ENCODE measurements around the gene ZNF26.
"Not testable (repeated sequence)": the region's sequence is repeated elsewhere in the genome, so short reads cannot be mapped to it uniquely, and the experiment has no call there.

ZNF26 gene

DNA sequence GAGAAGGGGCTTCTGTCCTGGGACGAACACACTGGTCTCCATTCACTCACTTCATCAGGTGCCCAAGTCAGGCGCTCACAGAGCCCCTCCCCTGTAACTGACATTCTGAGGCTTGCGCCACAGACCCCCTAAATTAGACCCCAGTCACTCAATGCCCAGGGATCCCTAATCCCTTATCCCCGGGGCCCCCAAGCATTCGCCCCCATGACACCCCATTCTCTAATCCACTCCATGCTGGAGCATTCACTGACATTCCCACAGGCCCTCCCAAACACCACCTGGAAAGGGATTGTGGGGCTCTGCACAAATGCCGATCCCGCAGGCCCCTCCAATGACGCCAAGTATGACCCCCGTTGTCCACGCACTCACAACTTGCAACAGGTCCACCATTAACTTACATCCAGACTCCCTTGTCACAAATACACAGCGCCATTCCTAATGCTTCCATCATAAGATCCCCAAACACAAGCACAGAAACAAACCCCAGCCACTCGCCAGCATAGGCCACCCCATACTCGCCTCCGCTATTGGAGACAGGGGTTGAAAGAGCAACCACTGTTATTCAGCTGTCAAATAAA, 31.6 kb upstream of the ZNF26 start:
- peak overlapping the region in 5 of 7 experiments; percentile 80 to 97 (median 86) for H3K4me3 ChIP-seq
- H3K27ac ChIP-seq = peak overlapping the region in 17 of 21 experiments; percentile 86 to 99 (median 96)

GRCh38 chr12:132955094-132956010, 30.8 kb upstream of the ZNF26 start:
- Histone ChIP-seq H3K4me3 (peak overlapping the region; percentile 51 to 97 (median 83)), H3K27ac (peak overlapping the region; percentile 86 to 99 (median 96))

- Histone ChIP-seq H3K27ac (peak within 1 kb of the TSS; percentile 86 to 99 (median 96)), H3K4me3 (peak within 1 kb of the TSS; percentile 51 to 97 (median 83))
Measured at GRCh38 chr12:132956011-132956788, 30.0 kb upstream of the ZNF26 start, which contains the start of gene ZNF605. ZNF605 (minus strand) TSS chr12:132956306; CDS start chr12:132945635, 10,671 bp downstream.

DNA sequence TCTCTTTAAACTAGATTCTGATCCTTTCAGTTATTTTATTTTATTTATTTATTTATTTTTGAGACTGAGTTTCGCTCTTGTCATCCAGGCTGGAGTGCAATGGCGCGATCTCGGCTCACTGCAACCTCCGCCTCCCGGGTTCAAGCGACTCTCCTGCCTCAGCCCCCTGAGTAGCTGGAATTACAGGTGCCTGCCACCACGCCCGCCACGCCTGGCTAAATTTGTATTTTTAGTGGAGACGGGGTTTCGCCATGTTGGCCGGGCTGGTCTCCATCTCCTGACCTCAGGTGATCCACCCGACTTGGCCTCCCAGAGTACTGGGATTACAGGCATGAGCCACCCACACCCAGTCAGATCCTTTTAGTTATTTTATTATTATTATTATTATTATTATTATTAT, 24.4 kb upstream of the ZNF26 start:
- H3K27ac ChIP-seq, H3K4me3 ChIP-seq: not testable (repeated sequence)

- not testable (repeated sequence) for H3K27ac ChIP-seq, H3K4me3 ChIP-seq
Measured at GRCh38 chr12:132963947-132964346, 22.2 kb upstream of the ZNF26 start.

DNA sequence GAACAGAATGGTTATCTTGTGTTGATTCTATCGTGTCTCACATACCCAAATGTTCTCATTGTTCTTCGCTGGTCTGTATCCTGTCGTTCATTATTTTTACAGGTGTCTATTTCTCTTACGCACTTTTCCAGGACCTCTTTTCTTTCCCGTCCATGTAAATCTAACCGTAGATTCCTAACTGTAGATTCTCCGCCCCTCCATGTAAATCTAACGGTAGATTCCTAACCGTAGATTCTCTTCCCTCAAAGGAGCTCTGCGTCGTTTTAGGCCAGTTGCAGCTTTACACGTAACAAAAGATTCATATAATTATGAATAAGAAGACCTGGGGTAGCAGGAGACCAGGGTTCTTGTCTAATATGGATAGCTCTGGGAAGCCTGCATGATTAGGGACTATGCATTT, 20.4 kb upstream of the ZNF26 start:
- no peak overlapping the region for H3K4me3 ChIP-seq

DNA sequence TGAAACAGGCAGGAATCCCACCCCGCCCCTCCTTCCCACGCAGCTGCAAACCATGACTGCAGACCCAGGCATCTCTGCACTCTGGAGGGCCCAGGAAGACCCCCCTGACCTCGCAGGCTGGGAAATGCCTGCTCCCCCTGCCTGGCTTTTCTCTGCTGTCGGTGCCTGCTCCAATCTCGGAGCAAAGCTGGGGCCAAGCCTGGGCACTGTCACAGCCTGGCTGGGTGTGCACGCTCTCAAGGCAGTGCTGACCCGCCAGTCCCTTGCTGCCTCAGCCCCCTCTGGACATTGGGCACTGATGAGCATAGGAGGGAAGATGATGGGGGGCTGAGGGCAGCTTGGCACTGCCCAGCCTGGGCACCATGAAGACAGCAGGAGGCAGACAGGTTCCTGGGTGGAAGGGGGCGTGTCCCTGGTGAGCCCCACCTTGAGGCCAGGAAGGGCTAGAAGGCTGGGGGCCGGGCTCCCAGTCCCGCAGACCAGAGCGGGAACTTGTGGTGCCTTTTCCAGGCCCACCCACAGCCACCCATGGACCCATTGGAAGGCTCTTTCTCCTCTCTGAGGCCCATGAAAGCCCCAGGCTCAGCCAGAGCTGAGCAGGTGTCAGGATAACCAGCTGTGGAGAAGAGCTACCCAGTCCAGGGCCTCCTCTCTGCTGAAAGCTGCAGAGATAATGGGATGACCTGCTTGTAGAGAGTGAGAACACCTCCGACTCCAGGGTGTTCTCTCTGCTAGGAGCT, 19.3 kb upstream of the ZNF26 start:
- Histone ChIP-seq H3K4me3 (no peak overlapping the region), H3K27ac (no peak overlapping the region)

More for the DNA sequence above, 20.4 kb upstream of the ZNF26 start:
- no peak overlapping the region for H3K27ac ChIP-seq

- H3K27ac ChIP-seq = no peak overlapping the region
- no peak overlapping the region for H3K4me3 ChIP-seq
Measured at GRCh38 chr12:132967736-132968135, 18.4 kb upstream of the ZNF26 start.

DNA sequence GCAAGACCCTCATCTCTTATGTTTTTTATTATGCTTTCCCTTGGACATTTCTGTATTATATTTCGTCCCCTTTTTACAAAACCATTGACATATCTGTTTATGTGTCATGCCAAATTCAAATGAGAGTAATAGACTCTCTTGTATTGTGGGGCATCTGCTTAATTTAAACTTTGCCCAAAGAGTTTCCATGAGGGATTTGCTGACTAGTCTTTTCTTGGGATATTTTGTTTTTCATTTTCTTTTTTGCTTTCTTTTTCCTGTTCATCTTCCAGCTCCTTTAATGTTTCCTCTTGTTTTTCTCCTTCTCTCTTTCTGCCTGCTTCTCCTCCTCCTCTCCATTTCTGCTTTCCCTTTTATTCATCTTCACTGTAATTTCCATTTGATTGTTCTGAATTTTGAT, 13.8 kb upstream of the ZNF26 start:
- no peak overlapping the region for H3K27ac ChIP-seq
- no peak overlapping the region for H3K4me3 ChIP-seq

- H3K27ac ChIP-seq, H3K4me3 ChIP-seq: not testable (repeated sequence)
Measured at GRCh38 chr12:132976870-132977269, 9.3 kb upstream of the ZNF26 start.

DNA sequence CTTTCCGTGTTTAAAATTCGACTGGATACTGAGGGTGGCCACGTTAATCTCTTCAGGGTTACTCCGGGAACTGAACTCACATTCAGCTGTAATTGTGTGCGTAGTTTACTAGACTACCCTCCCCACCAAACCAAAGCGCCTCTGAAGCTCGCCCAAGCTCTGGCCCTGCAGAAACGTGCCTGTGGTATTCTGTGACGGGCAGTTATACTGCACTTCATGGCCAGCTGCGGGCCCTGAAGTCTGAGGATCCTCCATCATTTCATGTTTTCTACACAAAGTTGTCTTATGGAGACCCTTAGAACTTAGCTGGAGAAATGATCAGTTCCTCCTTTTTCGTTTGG, 688 bp downstream of the ZNF26 start:
- peak overlapping the region in 20 of 21 experiments; percentile 75 to 93 (median 88) for H3K27ac ChIP-seq
- H3K4me3 ChIP-seq = peak overlapping the region; percentile 70 to 100 (median 92)

DNA sequence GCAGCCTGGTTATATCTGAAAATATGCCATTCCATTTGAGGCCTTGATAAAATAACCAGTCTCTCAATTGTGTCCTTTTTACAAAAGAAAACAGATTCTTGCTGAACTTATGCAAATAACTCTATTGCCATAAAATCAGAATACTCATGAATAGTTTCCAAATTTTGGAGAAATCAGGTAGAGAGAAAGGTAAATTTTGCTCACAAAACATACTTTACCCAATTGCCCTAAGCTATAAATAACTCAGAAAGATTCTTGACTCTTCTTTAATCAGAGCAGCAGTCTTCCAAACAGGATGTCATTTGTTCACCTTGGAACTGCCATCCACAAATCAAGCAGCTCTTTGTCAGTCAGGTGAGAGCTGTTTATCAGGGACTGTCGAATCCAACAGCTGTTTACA, 12.6 kb downstream of the ZNF26 start:
- no peak overlapping the region for H3K27ac ChIP-seq
- H3K4me3 ChIP-seq = no peak overlapping the region

DNA sequence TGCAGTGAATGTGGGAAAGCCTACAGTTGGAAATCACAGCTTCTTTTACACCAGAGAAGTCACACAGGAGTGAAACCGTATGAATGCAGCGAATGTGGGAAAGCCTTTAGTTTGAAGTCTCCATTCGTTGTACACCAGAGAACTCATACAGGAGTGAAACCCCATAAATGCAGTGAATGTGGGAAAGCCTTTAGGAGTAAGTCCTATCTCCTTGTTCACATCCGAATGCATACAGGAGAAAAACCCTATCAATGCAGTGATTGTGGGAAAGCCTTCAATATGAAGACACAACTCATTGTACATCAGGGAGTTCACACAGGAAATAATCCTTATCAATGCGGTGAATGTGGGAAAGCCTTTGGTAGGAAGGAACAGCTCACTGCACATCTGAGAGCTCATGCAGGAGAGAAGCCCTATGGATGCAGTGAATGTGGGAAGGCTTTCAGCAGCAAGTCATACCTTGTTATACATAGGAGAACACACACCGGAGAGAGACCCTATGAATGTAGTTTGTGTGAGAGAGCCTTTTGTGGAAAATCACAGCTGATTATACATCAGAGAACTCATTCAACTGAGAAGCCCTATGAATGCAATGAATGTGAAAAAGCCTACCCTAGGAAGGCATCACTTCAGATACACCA, 24.6 kb downstream of the ZNF26 start:
- Histone ChIP-seq H3K27ac (no peak overlapping the region), H3K4me3 (no peak overlapping the region)

DNA sequence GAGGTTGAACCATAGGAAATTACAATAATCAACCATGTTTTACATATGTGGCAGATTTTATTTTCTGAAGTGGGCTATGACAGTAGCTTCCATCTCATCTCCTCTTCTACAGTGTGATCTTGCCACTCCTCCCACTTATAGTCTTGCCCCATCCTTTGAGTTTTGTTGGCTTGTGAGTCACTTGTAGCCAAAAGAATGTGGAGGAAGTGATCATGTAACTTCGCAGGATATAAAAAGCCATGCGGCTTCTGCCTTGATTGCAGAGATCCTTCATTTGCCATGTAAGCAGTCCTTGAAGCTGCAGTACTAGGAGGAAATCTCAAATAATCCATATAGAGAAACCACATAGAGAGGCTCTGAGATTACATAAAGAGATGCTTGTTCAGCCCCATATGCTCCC, 37.4 kb downstream of the ZNF26 start:
- Histone ChIP-seq H3K4me3 (no peak overlapping the region), H3K27ac (no peak overlapping the region)

- Histone ChIP-seq H3K4me3 (no peak overlapping the region), H3K27ac (no peak overlapping the region)
Measured at GRCh38 chr12:133026996-133027395, 40.8 kb downstream of the ZNF26 start.

GRCh38 chr12:133037207-133038005, 51.2 kb downstream of the ZNF26 start, which contains the start of gene ZNF84:
ZNF84 (plus strand) TSS chr12:133037509; CDS start chr12:133041468, 3,959 bp downstream.
- Histone ChIP-seq H3K27ac (peak within 1 kb of the TSS; percentile 73 to 97 (median 93)), H3K4me3 (peak within 1 kb of the TSS; percentile 61 to 96 (median 80))

DNA sequence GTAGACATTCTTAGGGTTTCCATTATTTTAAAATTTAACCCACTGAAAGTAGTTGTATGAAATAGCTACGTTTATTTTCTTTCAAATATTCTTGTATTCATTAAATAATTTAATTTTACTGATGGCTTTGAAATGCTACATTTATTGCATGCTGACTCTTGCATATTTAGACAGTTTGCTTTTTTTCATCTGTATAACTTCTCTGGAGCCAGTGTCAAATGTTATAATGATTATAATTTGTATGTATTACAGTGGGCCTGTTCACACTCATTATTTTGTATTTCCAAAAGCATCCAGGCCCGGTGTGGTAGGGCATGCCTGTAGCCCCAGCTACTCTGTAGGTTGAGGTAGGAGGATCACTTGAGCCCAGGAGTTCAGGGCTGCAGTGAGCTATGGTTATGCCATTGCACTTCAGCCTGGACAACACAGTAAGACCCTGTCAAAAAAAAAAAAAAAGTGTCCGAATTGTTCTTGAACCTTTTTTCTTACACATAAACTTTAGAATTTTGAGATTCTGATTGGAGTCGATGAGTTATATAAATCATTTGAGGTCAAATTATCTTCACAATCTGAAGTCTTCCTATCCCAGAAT, 52.0 kb downstream of the ZNF26 start:
- Histone ChIP-seq H3K4me3 (peak overlapping the region; percentile 61 to 96 (median 80)), H3K27ac (peak overlapping the region in 14 of 21 experiments; percentile 82 to 97 (median 94))

- Histone ChIP-seq H3K27ac (no peak overlapping the region), H3K4me3 (no peak overlapping the region)
Measured at GRCh38 chr12:133046698-133047097, 60.5 kb downstream of the ZNF26 start.

Data from skin epidermis (tissue), 12 donors.